OCI-LY3 (cell line): Measurements from ENCODE around the gene AFF1.
"Not testable (repeated sequence)": the region's sequence is repeated elsewhere in the genome, so short reads cannot be mapped to it uniquely, and the experiment has no call there.

Experiments
- H2AFZ ChIP-seq: fragments of 200-600, 300-600 bp; shearing (Covaris generic); 2 replicates; pipeline ENCODE4 v1.6.0; 2014; ENCODE audit warnings: antibody characterized with exemption, low read depth, low read length
- H3K27ac ChIP-seq: fragments of 200-600, 300-600 bp; sonication (generic); 2 replicates; pipeline ENCODE4 v1.5.1; 2014; ENCODE audit warnings: mild to moderate bottlenecking, low read length, moderate library complexity, mixed read lengths
- H3K27me3 ChIP-seq: fragments of 200-600, 300-600 bp; sonication (generic); 2 replicates; pipeline ENCODE4 v1.6.1; 2014; ENCODE audit warnings: low read depth, low read length, mixed read lengths
- H3K36me3 ChIP-seq: fragments of 200-600, 300-600 bp; sonication (generic); replicated peaks from 2 replicates; pipeline ENCODE3; 2014; ENCODE audit warnings: low read depth, low read length, mixed read lengths
- H3K4me1 ChIP-seq: fragments of 300-600, 200-600 bp; sonication (generic); 2 replicates; pipeline ENCODE4 v1.6.1; 2014; ENCODE audit warnings: low read length, mixed read lengths
- H3K4me2 ChIP-seq: fragments of 200-600, 300-600 bp; sonication (generic); 2 replicates; pipeline ENCODE4 v1.6.1; 2014; ENCODE audit warnings: low read length, mixed read lengths
- H3K4me3 ChIP-seq: fragments of 300-600, 200-600 bp; sonication (generic); 2 replicates; pipeline ENCODE4 v1.5.1; 2014; ENCODE audit warnings: antibody characterized with exemption, mild to moderate bottlenecking, low read length, moderate library complexity
- H3K79me2 ChIP-seq: fragments of 300-600, 200-600 bp; shearing (Covaris generic); 2 replicates; pipeline ENCODE4 v1.6.1; 2014; ENCODE audit warnings: mild to moderate bottlenecking, low read length, mixed read lengths
- H3K9ac ChIP-seq: fragments of 300-600, 200-600 bp; shearing (Covaris generic); 2 replicates; pipeline ENCODE4 v1.6.0; 2014; ENCODE audit warnings: mild to moderate bottlenecking, low read length, moderate library complexity
- H3K9me3 ChIP-seq: fragments of 200-600, 300-600 bp; shearing (Covaris generic); 2 replicates; pipeline ENCODE4 v1.6.1; 2014; ENCODE audit warnings: low read length, mixed read lengths; ENCODE audit not compliant: insufficient read depth
- H4K20me1 ChIP-seq: fragments of 200-600, 300-600 bp; sonication (generic); 2 replicates; pipeline ENCODE4 v1.6.1; 2016; ENCODE audit warnings: low read length, mixed read lengths; ENCODE audit not compliant: insufficient read depth
- EZH2phosphoT487 ChIP-seq: fragments of 200-600 bp; shearing (Covaris generic); IDR thresholded peaks from 2 replicates; pipeline ENCODE4 v1.6.1; 2018; ENCODE audit warnings: antibody characterized with exemption, mixed run types, low read depth
- TF ChIP-seq, protein P1 (sequence below): fragments of 200-600, 300-600 bp; sonication (generic); IDR thresholded peaks from 2 replicates; pipeline ENCODE4 v1.5.1; 2014; ENCODE audit warnings: antibody characterized with exemption, low read length, low read depth

Gene AFF1

DNA sequence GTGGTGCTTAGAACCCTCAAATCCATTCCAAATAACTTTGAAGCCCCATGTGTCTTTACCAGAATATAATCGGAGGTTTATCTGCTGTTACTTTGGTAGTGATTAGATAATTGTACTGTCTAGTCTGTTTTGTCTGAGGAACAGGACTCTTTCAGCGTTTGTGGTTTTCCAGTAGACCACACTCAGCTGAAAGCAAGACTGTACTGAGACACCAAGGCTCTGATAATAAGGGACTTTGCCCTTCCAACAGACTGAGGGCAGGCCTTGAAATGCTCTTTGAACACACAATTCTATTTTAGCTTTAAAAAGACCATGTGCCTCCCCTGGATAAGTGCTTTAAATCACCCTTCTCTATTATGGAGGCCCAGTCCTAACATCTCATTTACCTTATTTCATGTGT is 209.5 kb downstream of the AFF1 start:
- Histone ChIP-seq H3K27me3 (no peaks in the 10 kb centered on the region), H3K36me3 (peaks cover 14% of the 10 kb centered on the region), H3K4me1 (no peaks in the 10 kb centered on the region), H2AFZ (no peak overlapping the region), H3K4me3 (no peak overlapping the region), H4K20me1 (no peaks in the 10 kb centered on the region), H3K27ac (no peak overlapping the region), H3K79me2 (no peaks in the 10 kb centered on the region), H3K4me2 (no peak overlapping the region), H3K9me3 (no peaks in the 10 kb centered on the region), H3K9ac (no peak overlapping the region)
- TF ChIP-seq, protein P1, sequence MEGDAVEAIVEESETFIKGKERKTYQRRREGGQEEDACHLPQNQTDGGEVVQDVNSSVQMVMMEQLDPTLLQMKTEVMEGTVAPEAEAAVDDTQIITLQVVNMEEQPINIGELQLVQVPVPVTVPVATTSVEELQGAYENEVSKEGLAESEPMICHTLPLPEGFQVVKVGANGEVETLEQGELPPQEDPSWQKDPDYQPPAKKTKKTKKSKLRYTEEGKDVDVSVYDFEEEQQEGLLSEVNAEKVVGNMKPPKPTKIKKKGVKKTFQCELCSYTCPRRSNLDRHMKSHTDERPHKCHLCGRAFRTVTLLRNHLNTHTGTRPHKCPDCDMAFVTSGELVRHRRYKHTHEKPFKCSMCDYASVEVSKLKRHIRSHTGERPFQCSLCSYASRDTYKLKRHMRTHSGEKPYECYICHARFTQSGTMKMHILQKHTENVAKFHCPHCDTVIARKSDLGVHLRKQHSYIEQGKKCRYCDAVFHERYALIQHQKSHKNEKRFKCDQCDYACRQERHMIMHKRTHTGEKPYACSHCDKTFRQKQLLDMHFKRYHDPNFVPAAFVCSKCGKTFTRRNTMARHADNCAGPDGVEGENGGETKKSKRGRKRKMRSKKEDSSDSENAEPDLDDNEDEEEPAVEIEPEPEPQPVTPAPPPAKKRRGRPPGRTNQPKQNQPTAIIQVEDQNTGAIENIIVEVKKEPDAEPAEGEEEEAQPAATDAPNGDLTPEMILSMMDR: no peak
- no peak for TF ChIP-seq EZH2phosphoT487

DNA sequence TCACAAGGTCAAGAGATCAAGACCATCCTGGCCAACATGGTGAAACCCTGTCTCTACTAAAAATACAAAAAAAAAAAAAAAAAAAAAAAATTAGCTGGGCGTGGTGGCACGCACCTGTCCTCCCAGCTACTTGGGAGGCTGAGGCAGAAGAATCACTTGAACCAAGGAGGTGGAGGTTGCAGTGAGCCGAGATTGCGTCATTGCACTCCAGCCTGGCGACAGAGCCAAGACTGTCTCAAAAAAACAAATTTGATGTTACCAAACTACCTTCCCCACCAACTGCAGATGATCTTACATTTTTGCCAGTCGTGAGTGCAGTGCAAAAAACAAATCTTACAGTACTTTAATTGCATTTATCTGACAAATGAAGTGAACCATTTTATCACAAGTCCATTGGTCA is 211.1 kb downstream of the AFF1 start:
- H3K36me3 ChIP-seq: peaks cover 14% of the 10 kb centered on the region
- not testable (repeated sequence) for H3K9me3 ChIP-seq, H3K79me2 ChIP-seq, H3K9ac ChIP-seq, H3K27ac ChIP-seq, H2AFZ ChIP-seq, H3K4me2 ChIP-seq, H3K27me3 ChIP-seq, H3K4me1 ChIP-seq, H3K4me3 ChIP-seq, H4K20me1 ChIP-seq

GRCh38 chr4:87147116-87147515 is 212.3 kb downstream of the AFF1 start:
- Histone ChIP-seq H3K27me3 (no peaks in the 10 kb centered on the region), H4K20me1 (no peaks in the 10 kb centered on the region), H3K27ac (no peak overlapping the region), H3K36me3 (peaks cover 4% of the 10 kb centered on the region), H3K9ac (no peak overlapping the region), H2AFZ (no peak overlapping the region), H3K4me3 (no peak overlapping the region), H3K9me3 (no peaks in the 10 kb centered on the region), H3K4me2 (no peak overlapping the region), H3K79me2 (no peaks in the 10 kb centered on the region), H3K4me1 (no peaks in the 10 kb centered on the region)
- TF ChIP-seq, protein P1: no peak

GRCh38 chr4:87150498-87151261 is 215.9 kb downstream of the AFF1 start:
- TF ChIP-seq, protein P1: peak; percentile 86
- no peak for TF ChIP-seq EZH2phosphoT487

More at GRCh38 chr4:87150498-87151261, 215.9 kb downstream of the AFF1 start:
- Histone ChIP-seq H3K4me2 (no peak overlapping the region), H2AFZ (no peak overlapping the region), H3K27ac (no peak overlapping the region), H3K9me3 (no peaks in the 10 kb centered on the region), H3K4me1 (no peaks in the 10 kb centered on the region), H3K36me3 (no peaks in the 10 kb centered on the region), H4K20me1 (no peaks in the 10 kb centered on the region), H3K79me2 (no peaks in the 10 kb centered on the region), H3K9ac (no peak overlapping the region), H3K27me3 (no peaks in the 10 kb centered on the region), H3K4me3 (no peak overlapping the region)
